HL-60 (cell line): ENCODE measurements around the gene BRCA2.

Experiments used
- GABPA ChIP-seq: IDR thresholded peaks from 2 replicates; pipeline ENCODE4 v1.6.1; 2012; ENCODE audit warnings: low read depth
- TF ChIP-seq, protein P1 (sequence below): IDR thresholded peaks from 2 replicates; pipeline ENCODE4 v1.6.1; 2012; ENCODE audit warnings: low read depth; ENCODE audit not compliant: insufficient replicate concordance
- TF ChIP-seq, protein P2 (sequence below): IDR thresholded peaks from one replicate; pipeline ENCODE4 v1.5.1; 2011; ENCODE audit warnings: low read length, control low read depth, inconsistent platforms; ENCODE audit not compliant: insufficient read depth

DNA sequence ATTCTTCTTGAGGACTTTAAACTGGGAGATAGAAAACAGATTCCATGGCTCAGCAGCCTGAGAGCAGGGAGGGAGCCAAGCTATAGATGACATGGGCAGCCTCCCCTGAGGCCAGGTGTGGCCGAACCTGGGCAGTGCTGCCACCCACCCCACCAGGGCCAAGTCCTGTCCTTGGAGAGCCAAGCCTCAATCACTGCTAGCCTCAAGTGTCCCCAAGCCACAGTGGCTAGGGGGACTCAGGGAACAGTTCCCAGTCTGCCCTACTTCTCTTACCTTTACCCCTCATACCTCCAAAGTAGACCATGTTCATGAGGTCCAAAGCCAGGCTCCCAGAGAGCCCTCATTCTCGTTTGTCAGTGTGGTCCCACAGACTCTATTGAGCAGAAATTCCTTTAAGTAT lies 104.6 kb downstream of the BRCA2 start:
- TF ChIP-seq, protein P1, sequence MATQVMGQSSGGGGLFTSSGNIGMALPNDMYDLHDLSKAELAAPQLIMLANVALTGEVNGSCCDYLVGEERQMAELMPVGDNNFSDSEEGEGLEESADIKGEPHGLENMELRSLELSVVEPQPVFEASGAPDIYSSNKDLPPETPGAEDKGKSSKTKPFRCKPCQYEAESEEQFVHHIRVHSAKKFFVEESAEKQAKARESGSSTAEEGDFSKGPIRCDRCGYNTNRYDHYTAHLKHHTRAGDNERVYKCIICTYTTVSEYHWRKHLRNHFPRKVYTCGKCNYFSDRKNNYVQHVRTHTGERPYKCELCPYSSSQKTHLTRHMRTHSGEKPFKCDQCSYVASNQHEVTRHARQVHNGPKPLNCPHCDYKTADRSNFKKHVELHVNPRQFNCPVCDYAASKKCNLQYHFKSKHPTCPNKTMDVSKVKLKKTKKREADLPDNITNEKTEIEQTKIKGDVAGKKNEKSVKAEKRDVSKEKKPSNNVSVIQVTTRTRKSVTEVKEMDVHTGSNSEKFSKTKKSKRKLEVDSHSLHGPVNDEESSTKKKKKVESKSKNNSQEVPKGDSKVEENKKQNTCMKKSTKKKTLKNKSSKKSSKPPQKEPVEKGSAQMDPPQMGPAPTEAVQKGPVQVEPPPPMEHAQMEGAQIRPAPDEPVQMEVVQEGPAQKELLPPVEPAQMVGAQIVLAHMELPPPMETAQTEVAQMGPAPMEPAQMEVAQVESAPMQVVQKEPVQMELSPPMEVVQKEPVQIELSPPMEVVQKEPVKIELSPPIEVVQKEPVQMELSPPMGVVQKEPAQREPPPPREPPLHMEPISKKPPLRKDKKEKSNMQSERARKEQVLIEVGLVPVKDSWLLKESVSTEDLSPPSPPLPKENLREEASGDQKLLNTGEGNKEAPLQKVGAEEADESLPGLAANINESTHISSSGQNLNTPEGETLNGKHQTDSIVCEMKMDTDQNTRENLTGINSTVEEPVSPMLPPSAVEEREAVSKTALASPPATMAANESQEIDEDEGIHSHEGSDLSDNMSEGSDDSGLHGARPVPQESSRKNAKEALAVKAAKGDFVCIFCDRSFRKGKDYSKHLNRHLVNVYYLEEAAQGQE = no peak
- TF ChIP-seq, protein P2, sequence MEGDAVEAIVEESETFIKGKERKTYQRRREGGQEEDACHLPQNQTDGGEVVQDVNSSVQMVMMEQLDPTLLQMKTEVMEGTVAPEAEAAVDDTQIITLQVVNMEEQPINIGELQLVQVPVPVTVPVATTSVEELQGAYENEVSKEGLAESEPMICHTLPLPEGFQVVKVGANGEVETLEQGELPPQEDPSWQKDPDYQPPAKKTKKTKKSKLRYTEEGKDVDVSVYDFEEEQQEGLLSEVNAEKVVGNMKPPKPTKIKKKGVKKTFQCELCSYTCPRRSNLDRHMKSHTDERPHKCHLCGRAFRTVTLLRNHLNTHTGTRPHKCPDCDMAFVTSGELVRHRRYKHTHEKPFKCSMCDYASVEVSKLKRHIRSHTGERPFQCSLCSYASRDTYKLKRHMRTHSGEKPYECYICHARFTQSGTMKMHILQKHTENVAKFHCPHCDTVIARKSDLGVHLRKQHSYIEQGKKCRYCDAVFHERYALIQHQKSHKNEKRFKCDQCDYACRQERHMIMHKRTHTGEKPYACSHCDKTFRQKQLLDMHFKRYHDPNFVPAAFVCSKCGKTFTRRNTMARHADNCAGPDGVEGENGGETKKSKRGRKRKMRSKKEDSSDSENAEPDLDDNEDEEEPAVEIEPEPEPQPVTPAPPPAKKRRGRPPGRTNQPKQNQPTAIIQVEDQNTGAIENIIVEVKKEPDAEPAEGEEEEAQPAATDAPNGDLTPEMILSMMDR = no peak
- TF ChIP-seq GABPA = no peak
